NCI-H1105 treated with DMSO at 0.1 percent for 48 hours (cell line): Measurements from ENCODE around the gene AMIGO1.

Experiments used
- DNase-seq: peaks from one replicate; lab custom pipeline; 2025; lab: John Stamatoyannopoulos, UW

Gene AMIGO1

GRCh38 chr1:109509176-109510134, at the start of gene AMIGO1:
Gene AMIGO1 (minus strand): TSS chr1:109509727. CDS start chr1:109508912, 815 bp downstream.
- DNase-seq: peak; percentile 63

- DNase-seq: no peak
Measured at GRCh38 chr1:109557520-109557919, 48.0 kb upstream of the AMIGO1 start.

- DNase-seq: no peak
Measured at GRCh38 chr1:109556563-109556962, 47.0 kb upstream of the AMIGO1 start.

- peak; percentile 93 for DNase-seq
Measured at GRCh38 chr1:109548321-109549267, 39.1 kb upstream of the AMIGO1 start, which contains the start of gene GNAI3. Gene GNAI3 (plus strand): TSS chr1:109548615. CDS start chr1:109548721, 106 bp downstream.

GRCh38 chr1:109547463-109548320, 38.2 kb upstream of the AMIGO1 start:
- peak; percentile 14 for DNase-seq

GRCh38 chr1:109546311-109547109, 37.0 kb upstream of the AMIGO1 start:
- DNase-seq: peak; percentile 89

GRCh38 chr1:109543988-109544735, 34.6 kb upstream of the AMIGO1 start:
- DNase-seq: no peak

- no peak for DNase-seq
Measured at GRCh38 chr1:109543283-109543987, 33.9 kb upstream of the AMIGO1 start.

GRCh38 chr1:109542657-109543056, 33.1 kb upstream of the AMIGO1 start:
- DNase-seq: no peak

- DNase-seq: no peak
Measured at GRCh38 chr1:109541102-109541501, 31.6 kb upstream of the AMIGO1 start.

- DNase-seq: no peak
Measured at GRCh38 chr1:109539676-109540075, 30.1 kb upstream of the AMIGO1 start, which contains the start of gene GPR61. Gene GPR61 (plus strand): TSS chr1:109539872. CDS start chr1:109543023, 3,151 bp downstream.

GRCh38 chr1:109538827-109539555, 29.5 kb upstream of the AMIGO1 start:
- DNase-seq: no peak

- DNase-seq: no peak
Measured at GRCh38 chr1:109537450-109538178, 28.1 kb upstream of the AMIGO1 start.

GRCh38 chr1:109535971-109536491, 26.5 kb upstream of the AMIGO1 start:
- peak; percentile 42 for DNase-seq

GRCh38 chr1:109535481-109535880, 26.0 kb upstream of the AMIGO1 start:
- no peak for DNase-seq

GRCh38 chr1:109534307-109534858, 24.9 kb upstream of the AMIGO1 start:
- no peak for DNase-seq
